ENCODE results near the gene CST4. TPM values are rescaled to one million over a fixed set of nuclear protein-coding genes. Genes with fewer than 3 reads are reported as not detected.
"Not testable (repeated sequence)": the region's sequence is repeated elsewhere in the genome, so short reads cannot be mapped to it uniquely, and the experiment has no call there.

The CST4 gene
- total and polyA plus RNA-seq, 2 donors (not counting 3 experiments of a cell fraction or from before 2014, with no cell fraction given) = not detected

DNA sequence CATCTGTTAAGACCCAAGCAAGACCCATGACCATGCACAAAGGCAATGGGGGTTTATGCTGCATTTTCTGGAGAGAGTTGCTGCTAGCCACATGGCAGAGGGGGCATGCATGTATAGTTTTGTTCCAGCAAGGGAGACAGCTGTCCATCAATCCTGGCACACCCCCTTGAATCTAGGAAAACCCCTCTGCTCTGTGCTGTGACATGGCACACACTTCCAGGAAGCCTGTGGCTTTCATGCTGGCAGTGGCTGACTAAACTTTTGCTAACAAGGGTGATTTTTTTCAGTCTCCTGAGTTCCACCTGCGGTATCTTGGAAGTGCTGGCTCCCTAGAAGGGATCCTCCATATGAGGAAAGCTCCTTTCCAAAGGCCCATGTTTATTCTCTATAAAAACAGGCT is 9.1 kb upstream of the CST4 start:
- intact Hi-C loops (cut with micrococcal nuclease) (no loop called here), dilution Hi-C loops (cut with MboI; ENCODE audit: extremely low pct_ligation_motif_present, low sequenced_read_pairs) (no loop called here)
- no peak overlapping the region for H2AFZ ChIP-seq (ENCODE audit: low read depth, low read length)
- H3K4me2 ChIP-seq (ENCODE audit: insufficient read depth, low read length) = no peak overlapping the region
- ChIA-PET CTCF (interaction anchor here (2.2 kb wide), 1 partner anchor 30 kb away, joined by 6 read pairs; no protein-coding TSS in a partner anchor), POLR2A (no interaction called here)
- TF ChIP-seq JUN (IDR thresholded peaks at IDR 0.05; ENCODE audit: borderline replicate concordance, insufficient read depth, insufficient read length, low read depth) (no peak), POLR2AphosphoS5 (IDR thresholded peaks at IDR 0.05; ENCODE audit: insufficient read depth, low read depth, low read length) (no peak), MYC (IDR thresholded peaks at IDR 0.05; ENCODE audit: low read depth, low read length) (no peak), FOS (IDR thresholded peaks at IDR 0.05; ENCODE audit: borderline replicate concordance, insufficient read depth, low read length) (no peak), GATA2 (IDR thresholded peaks at IDR 0.05; ENCODE audit: insufficient read depth, insufficient read length, low read depth, low read length) (no peak), EZH2 (IDR thresholded peaks at IDR 0.05; ENCODE audit: borderline replicate concordance, low read depth, low read length, severe bottlenecking) (no peak), POLR2A (IDR thresholded peaks at IDR 0.05; ENCODE audit: low read depth, low read length) (no peak)
- TF ChIP-seq, protein P1, sequence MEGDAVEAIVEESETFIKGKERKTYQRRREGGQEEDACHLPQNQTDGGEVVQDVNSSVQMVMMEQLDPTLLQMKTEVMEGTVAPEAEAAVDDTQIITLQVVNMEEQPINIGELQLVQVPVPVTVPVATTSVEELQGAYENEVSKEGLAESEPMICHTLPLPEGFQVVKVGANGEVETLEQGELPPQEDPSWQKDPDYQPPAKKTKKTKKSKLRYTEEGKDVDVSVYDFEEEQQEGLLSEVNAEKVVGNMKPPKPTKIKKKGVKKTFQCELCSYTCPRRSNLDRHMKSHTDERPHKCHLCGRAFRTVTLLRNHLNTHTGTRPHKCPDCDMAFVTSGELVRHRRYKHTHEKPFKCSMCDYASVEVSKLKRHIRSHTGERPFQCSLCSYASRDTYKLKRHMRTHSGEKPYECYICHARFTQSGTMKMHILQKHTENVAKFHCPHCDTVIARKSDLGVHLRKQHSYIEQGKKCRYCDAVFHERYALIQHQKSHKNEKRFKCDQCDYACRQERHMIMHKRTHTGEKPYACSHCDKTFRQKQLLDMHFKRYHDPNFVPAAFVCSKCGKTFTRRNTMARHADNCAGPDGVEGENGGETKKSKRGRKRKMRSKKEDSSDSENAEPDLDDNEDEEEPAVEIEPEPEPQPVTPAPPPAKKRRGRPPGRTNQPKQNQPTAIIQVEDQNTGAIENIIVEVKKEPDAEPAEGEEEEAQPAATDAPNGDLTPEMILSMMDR (IDR thresholded peaks at IDR 0.05; ENCODE audit: extremely low read depth in 1 of 2, insufficient read depth in 1 of 2, low read depth in 1 of 2, low read length in 2 of 2) = no peak
- TF ChIP-seq, protein P2, sequence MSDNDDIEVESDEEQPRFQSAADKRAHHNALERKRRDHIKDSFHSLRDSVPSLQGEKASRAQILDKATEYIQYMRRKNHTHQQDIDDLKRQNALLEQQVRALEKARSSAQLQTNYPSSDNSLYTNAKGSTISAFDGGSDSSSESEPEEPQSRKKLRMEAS (IDR thresholded peaks at IDR 0.05; ENCODE audit: insufficient read depth, insufficient read length) = no peak
- BruUV-seq (replicated peaks) = no TSS peak
- H3K79me2 ChIP-seq (ENCODE audit: control insufficient read depth, insufficient read depth, low read length) = no peaks in the 10 kb centered on the region
- DNase-seq (ENCODE audit: low read depth, low spot score) (no peak), FAIRE-seq (no peak)
- no peak overlapping the region for H3K4me3 ChIP-seq (replicated peaks in 1 of 3; ENCODE audit: insufficient read depth in 1 of 3, low read depth in 1 of 3, low read length in 3 of 3)
- H3K27me3 ChIP-seq (ENCODE audit: control insufficient read depth in 2 of 2, insufficient read depth in 2 of 2, low read length in 2 of 2) = peaks cover 0 to 3% of the 10 kb centered on the region in 2 experiments
- no peaks in the 10 kb centered on the region for H3K9me1 ChIP-seq (replicated peaks; ENCODE audit: control insufficient read depth, extremely low read depth, insufficient read depth, low read length)
- H3K36me3 ChIP-seq (ENCODE audit: control insufficient read depth in 2 of 2, extremely low read depth in 1 of 2, insufficient read depth in 2 of 2, low read length in 2 of 2) = no peaks in the 10 kb centered on the region
- no peaks in the 10 kb centered on the region for H4K20me1 ChIP-seq (replicated peaks; ENCODE audit: control insufficient read depth, extremely low read depth, insufficient read depth, low read length)
- H3K27ac ChIP-seq (ENCODE audit: insufficient read depth, low read depth, low read length) = no peak overlapping the region
- peaks cover 20% of the 10 kb centered on the region for H3K4me1 ChIP-seq (ENCODE audit: control insufficient read depth, extremely low read depth, insufficient read depth, low read length)
- no peaks in the 10 kb centered on the region for H3K9me3 ChIP-seq (replicated peaks; ENCODE audit: control insufficient read depth, insufficient read depth, low read length)
- H3K9ac ChIP-seq (replicated peaks; ENCODE audit: extremely low read depth, insufficient read depth, low read length) = no peak overlapping the region

DNA sequence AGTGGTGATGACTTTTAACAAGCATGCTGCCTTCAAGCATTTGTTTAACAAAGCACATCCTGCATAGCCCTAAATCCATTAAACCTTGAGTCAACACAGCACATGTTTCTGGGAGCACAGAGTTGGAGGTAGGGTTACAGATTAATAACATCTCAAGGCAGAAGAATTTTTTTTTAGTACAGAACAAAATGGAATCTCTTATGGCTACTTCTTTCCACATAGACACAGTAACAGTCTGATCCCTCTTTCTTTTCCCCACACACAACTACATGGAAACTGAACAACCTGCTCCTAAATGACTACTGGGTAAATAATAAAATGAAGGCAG is 6.2 kb upstream of the CST4 start:
- H3K79me2 ChIP-seq (ENCODE audit: control insufficient read depth, insufficient read depth, low read length); H4K20me1 ChIP-seq (replicated peaks; ENCODE audit: control insufficient read depth, extremely low read depth, insufficient read depth, low read length); H3K9me1 ChIP-seq (replicated peaks; ENCODE audit: control insufficient read depth, extremely low read depth, insufficient read depth, low read length); POLR2A ChIA-PET; H3K36me3 ChIP-seq (ENCODE audit: control insufficient read depth in 2 of 2, extremely low read depth in 1 of 2, insufficient read depth in 2 of 2, low read length in 2 of 2); DNase-seq (ENCODE audit: low read depth, low spot score); H3K9me3 ChIP-seq (replicated peaks; ENCODE audit: control insufficient read depth, insufficient read depth, low read length); H3K27ac ChIP-seq (ENCODE audit: insufficient read depth, low read depth, low read length); H3K4me3 ChIP-seq (replicated peaks in 1 of 3; ENCODE audit: insufficient read depth in 1 of 3, low read depth in 1 of 3, low read length in 3 of 3); H3K9ac ChIP-seq (replicated peaks; ENCODE audit: extremely low read depth, insufficient read depth, low read length); BruUV-seq (replicated peaks); H3K4me2 ChIP-seq (ENCODE audit: insufficient read depth, low read length); CTCF ChIA-PET; FAIRE-seq; H2AFZ ChIP-seq (ENCODE audit: low read depth, low read length); intact Hi-C loops (cut with micrococcal nuclease); dilution Hi-C loops (cut with MboI; ENCODE audit: extremely low pct_ligation_motif_present, low sequenced_read_pairs); H3K27me3 ChIP-seq (ENCODE audit: control insufficient read depth in 2 of 2, insufficient read depth in 2 of 2, low read length in 2 of 2): not testable (repeated sequence)
- peaks cover 34% of the 10 kb centered on the region for H3K4me1 ChIP-seq (ENCODE audit: control insufficient read depth, extremely low read depth, insufficient read depth, low read length)
